ENCODE data around the gene GMCL2. TPM values are rescaled to one million over a fixed set of nuclear protein-coding genes. Genes with fewer than 3 reads are reported as not detected.

GMCL2 gene
- total and polyA plus RNA-seq, 2 experiments from 2014 or later: not detected

GRCh38 chr5:178232124-178232919 lies 45.2 kb upstream of the GMCL2 start, which contains the start of gene PHYKPL:
Gene PHYKPL, minus strand, starts transcription at chr5:178232802. Its CDS starts 252 bp downstream, at chr5:178232550.
- Histone ChIP-seq H3K9me3 (ENCODE audit: low read depth) (no peaks in the 10 kb centered on the region), H3K4me2 (peak within 1 kb of the TSS; percentile 100), H3K27me3 (no peaks in the 10 kb centered on the region), H2AFZ (peak within 1 kb of the TSS; percentile 77), H3K27ac (peak within 1 kb of the TSS; percentile 99), H3K4me3 (peak within 1 kb of the TSS; percentile 79), H3K4me1 (ENCODE audit: insufficient read depth) (peaks cover 25% of the 10 kb centered on the region), H3K9me2 (replicated peaks; ENCODE audit: insufficient read depth) (no peaks in the 10 kb centered on the region), H3K36me3 (replicated peaks; ENCODE audit: insufficient read depth, low read depth) (peaks cover 3% of the 10 kb centered on the region), H4K20me1 (ENCODE audit: insufficient read depth, poor library complexity, severe bottlenecking) (peaks cover 15% of the 10 kb centered on the region), H3K79me2 (peaks cover 35% of the 10 kb centered on the region)
- WGBS (ENCODE audit: low lambda C conversion rate, missing lambda C conversion rate): under 1% methylated on average over 73 of the region's 102 CpGs
- no peak for TF ChIP-seq CTCF (IDR thresholded peaks at IDR 0.05; ENCODE audit: poor library complexity)
- TF ChIP-seq EZH2phosphoT487 (IDR thresholded peaks at IDR 0.05; ENCODE audit: low read depth, severe bottlenecking, unreplicated experiment): no peak
- TF ChIP-seq EZH2 (IDR thresholded peaks at IDR 0.05; ENCODE audit: borderline replicate concordance): no peak
- peak; percentile 85 for DNase-seq (ENCODE audit: low spot score)

GRCh38 chr5:178231539-178232123 lies 44.5 kb upstream of the GMCL2 start:
- no peaks in the 10 kb centered on the region for H3K9me2 ChIP-seq (replicated peaks; ENCODE audit: insufficient read depth)
- no peak for TF ChIP-seq EZH2 (IDR thresholded peaks at IDR 0.05; ENCODE audit: borderline replicate concordance)
- no peak for TF ChIP-seq EZH2phosphoT487 (IDR thresholded peaks at IDR 0.05; ENCODE audit: low read depth, severe bottlenecking, unreplicated experiment)
- no peak for TF ChIP-seq CTCF (IDR thresholded peaks at IDR 0.05; ENCODE audit: poor library complexity)
- H4K20me1 ChIP-seq (ENCODE audit: insufficient read depth, poor library complexity, severe bottlenecking): peaks cover 15% of the 10 kb centered on the region
- H3K36me3 ChIP-seq (replicated peaks; ENCODE audit: insufficient read depth, low read depth): peaks cover 3% of the 10 kb centered on the region
- peaks cover 40% of the 10 kb centered on the region for H3K79me2 ChIP-seq
- DNase-seq (ENCODE audit: low spot score): no peak
- H3K9me3 ChIP-seq (ENCODE audit: low read depth): no peaks in the 10 kb centered on the region
- peak overlapping the region; percentile 99 for H3K27ac ChIP-seq
- peak overlapping the region; percentile 77 for H2AFZ ChIP-seq
- peaks cover 30% of the 10 kb centered on the region for H3K4me1 ChIP-seq (ENCODE audit: insufficient read depth)
- no peaks in the 10 kb centered on the region for H3K27me3 ChIP-seq
- H3K4me3 ChIP-seq: peak overlapping the region; percentile 79
- peak overlapping the region; percentile 100 for H3K4me2 ChIP-seq
- WGBS (ENCODE audit: low lambda C conversion rate, missing lambda C conversion rate): 44% methylated on average over 21 of the region's 21 CpGs

- Histone ChIP-seq H3K27me3 (no peaks in the 10 kb centered on the region), H3K4me3 (peak overlapping the region; percentile 79), H3K9me2 (replicated peaks; ENCODE audit: insufficient read depth) (no peaks in the 10 kb centered on the region), H2AFZ (no peak overlapping the region), H3K4me2 (peak overlapping the region; percentile 100), H3K27ac (peak overlapping the region; percentile 99), H3K9me3 (ENCODE audit: low read depth) (no peaks in the 10 kb centered on the region), H3K79me2 (peaks cover 40% of the 10 kb centered on the region), H4K20me1 (ENCODE audit: insufficient read depth, poor library complexity, severe bottlenecking) (peaks cover 15% of the 10 kb centered on the region), H3K36me3 (replicated peaks; ENCODE audit: insufficient read depth, low read depth) (peaks cover 3% of the 10 kb centered on the region), H3K4me1 (ENCODE audit: insufficient read depth) (peaks cover 30% of the 10 kb centered on the region)
- TF ChIP-seq EZH2 (IDR thresholded peaks at IDR 0.05; ENCODE audit: borderline replicate concordance): no peak
- TF ChIP-seq EZH2phosphoT487 (IDR thresholded peaks at IDR 0.05; ENCODE audit: low read depth, severe bottlenecking, unreplicated experiment): no peak
- no peak for TF ChIP-seq CTCF (IDR thresholded peaks at IDR 0.05; ENCODE audit: poor library complexity)
- peak; percentile 31 for DNase-seq (ENCODE audit: low spot score)
- WGBS (ENCODE audit: low lambda C conversion rate, missing lambda C conversion rate): 88% methylated on average over 9 of the region's 9 CpGs
These were observed 43.8 kb upstream of the GMCL2 start for GRCh38 chr5:178230879-178231538.
